ENCODE measurements around the gene PTBP3. TPM values are rescaled to one million over a fixed set of nuclear protein-coding genes. Genes with fewer than 3 reads are reported as not detected.
"Not testable (repeated sequence)": the region's sequence is repeated elsewhere in the genome, so short reads cannot be mapped to it uniquely, and the experiment has no call there.

Gene PTBP3
- total RNA-seq, 4 donors from 2014 or later = 24.5 to 50.3 (median 39.7) TPM

- no peak for ATAC-seq (ENCODE audit: low FRiP score)
- TF ChIP-seq CTCF (IDR thresholded peaks at IDR 0.05) = no peak
- DNase-seq (ENCODE audit: low spot score) = no peak
Observed at GRCh38 chr9:112378328-112379176, 45.1 kb upstream of the PTBP3 start.

GRCh38 chr9:112377684-112378327 lies 44.4 kb upstream of the PTBP3 start:
- TF ChIP-seq CTCF (IDR thresholded peaks at IDR 0.05) = no peak
- no peak for DNase-seq (ENCODE audit: low spot score)
- ATAC-seq (ENCODE audit: low FRiP score) = no peak

- no peak for TF ChIP-seq CTCF (IDR thresholded peaks at IDR 0.05)
- ATAC-seq (ENCODE audit: low FRiP score) (no peak), DNase-seq (ENCODE audit: low spot score) (no peak)
Observed at GRCh38 chr9:112377087-112377486, 43.7 kb upstream of the PTBP3 start.

GRCh38 chr9:112375361-112375760 lies 41.9 kb upstream of the PTBP3 start:
- no peak for ATAC-seq (ENCODE audit: low FRiP score)
- no peak for TF ChIP-seq CTCF (IDR thresholded peaks at IDR 0.05)
- no peak for DNase-seq (ENCODE audit: low spot score)

- not testable (repeated sequence) for DNase-seq (ENCODE audit: low spot score); ATAC-seq (ENCODE audit: low FRiP score)
Observed at GRCh38 chr9:112374232-112374631, 40.8 kb upstream of the PTBP3 start.

GRCh38 chr9:112373666-112374065 lies 40.2 kb upstream of the PTBP3 start:
- DNase-seq (ENCODE audit: low spot score); ATAC-seq (ENCODE audit: low FRiP score): not testable (repeated sequence)

- DNase-seq (ENCODE audit: low spot score) = no peak
- ATAC-seq (ENCODE audit: low FRiP score) = no peak
- no peak for TF ChIP-seq CTCF (IDR thresholded peaks at IDR 0.05)
Observed at GRCh38 chr9:112371060-112371459, 37.6 kb upstream of the PTBP3 start.

- no peak for TF ChIP-seq CTCF (IDR thresholded peaks at IDR 0.05)
- DNase-seq (ENCODE audit: low spot score) (no peak), ATAC-seq (ENCODE audit: low FRiP score) (no peak)
Observed at GRCh38 chr9:112369817-112370216, 36.4 kb upstream of the PTBP3 start.

Data from omental fat pad (tissue), 4 donors.